Eye (tissue), 1 donor: ENCODE results near the gene MAP4K2.

Source experiments
- DNase-seq: peaks from one replicate; pipeline ENCODE4 v3.0.0-alpha.2; 2015

MAP4K2 gene

GRCh38 chr11:64753380-64754123, 49.5 kb downstream of the MAP4K2 start:
- no peak for DNase-seq

GRCh38 chr11:64753019-64753379, 50.0 kb downstream of the MAP4K2 start:
- no peak for DNase-seq

GRCh38 chr11:64752175-64752970, 50.6 kb downstream of the MAP4K2 start:
- peak; percentile 35 for DNase-seq

- DNase-seq: no peak
These were observed 51.4 kb downstream of the MAP4K2 start for GRCh38 chr11:64751580-64751979.

DNA sequence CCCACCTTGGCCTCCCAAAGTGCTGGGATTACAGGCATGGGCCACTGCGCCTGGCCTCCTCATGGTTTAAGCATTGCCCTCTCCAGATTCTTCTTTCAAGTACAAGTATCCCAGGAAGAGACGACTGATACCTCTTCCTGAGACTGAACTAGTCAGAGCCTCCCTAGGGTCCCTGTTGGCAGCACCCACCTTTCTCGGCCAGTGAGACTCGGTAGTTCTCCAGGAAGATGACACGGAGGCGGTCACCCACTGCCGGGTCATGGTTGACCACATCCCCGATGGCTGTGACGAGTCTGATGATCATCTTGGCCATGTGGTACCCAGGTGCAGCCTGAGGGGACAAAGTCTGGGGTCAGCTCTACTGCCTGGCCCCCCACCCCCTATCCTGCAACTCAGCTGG, 51.9 kb downstream of the MAP4K2 start:
- DNase-seq: no peak

- no peak for DNase-seq
These were observed 52.5 kb downstream of the MAP4K2 start for GRCh38 chr11:64750361-64751054.

DNA sequence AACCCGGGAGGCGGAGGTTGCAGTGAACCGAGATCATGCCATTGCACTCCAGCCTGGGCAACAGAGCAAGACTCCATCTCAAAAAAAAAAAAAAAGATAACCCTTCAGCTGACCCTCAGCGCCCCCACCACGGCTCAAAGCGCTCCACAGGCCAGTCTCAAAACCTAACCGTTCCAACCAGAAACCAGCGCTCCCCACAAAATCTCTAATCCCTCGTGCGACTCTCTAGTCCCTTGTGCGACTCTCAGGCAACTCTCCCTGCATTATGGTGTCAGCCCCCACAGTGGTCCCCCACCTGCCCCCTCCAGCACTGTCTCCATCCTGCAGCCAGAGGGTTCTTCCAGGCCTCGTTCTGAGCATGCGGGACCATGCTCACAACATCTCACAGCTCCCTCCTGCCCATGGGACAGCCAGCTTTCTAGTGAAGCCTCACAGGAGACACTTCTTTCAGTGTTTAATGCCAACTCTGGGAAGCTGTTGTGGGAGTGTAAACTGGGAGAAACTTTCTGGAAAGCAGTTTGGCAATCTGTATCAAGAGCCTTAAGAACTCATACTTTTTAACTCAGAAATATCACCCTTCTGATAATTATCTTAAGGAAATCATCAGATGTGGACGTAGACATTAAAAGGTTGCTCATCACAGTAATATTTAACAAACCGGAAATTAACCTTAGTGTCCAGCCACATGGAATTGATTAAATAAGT, 54.9 kb downstream of the MAP4K2 start:
- DNase-seq: peak; percentile 48

GRCh38 chr11:64746486-64746885, 56.5 kb downstream of the MAP4K2 start:
- no peak for DNase-seq

GRCh38 chr11:64745521-64746328, 57.3 kb downstream of the MAP4K2 start:
- DNase-seq: peak; percentile 85

GRCh38 chr11:64745189-64745520, 57.9 kb downstream of the MAP4K2 start:
- peak; percentile 72 for DNase-seq

DNA sequence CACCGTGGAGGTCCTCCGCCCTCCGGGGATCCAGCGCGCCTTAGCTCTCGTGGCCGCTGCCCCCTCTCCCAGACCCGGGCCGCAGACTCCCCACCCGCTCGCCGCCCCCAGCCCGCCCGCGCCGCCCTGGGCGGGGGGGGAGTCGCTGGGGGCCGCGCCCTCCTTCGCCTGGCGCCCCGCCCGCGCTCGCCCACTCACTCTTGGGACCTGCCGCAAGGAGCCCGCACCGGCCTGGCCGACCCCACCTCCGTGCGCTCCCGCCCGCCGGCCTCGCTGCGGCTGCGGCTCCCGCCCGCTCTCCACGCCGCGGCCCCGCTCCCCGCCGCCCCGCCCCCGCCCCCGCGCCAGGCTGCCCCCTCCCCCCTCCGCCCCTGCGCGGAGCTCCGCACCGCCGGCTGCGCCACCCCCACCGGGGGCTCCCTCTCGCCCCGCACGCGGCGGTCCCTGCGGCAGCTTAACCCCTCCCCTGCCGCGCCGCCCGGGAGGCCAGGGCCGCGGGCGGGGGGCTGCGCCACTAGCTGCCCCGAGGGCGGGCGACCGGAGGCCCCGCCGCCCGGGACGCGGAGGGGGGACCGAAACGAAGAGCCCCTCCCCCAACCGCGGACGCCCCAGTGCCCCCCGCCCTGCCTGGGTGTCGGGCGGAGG, 58.3 kb downstream of the MAP4K2 start:
- peak; percentile 29 for DNase-seq

GRCh38 chr11:64743591-64744543, 59.1 kb downstream of the MAP4K2 start, which contains the start of gene RASGRP2:
Gene RASGRP2, minus strand, starts transcription at chr11:64744142. Its CDS starts 1,276 bp downstream, at chr11:64742866.
- peak; percentile 63 for DNase-seq

DNA sequence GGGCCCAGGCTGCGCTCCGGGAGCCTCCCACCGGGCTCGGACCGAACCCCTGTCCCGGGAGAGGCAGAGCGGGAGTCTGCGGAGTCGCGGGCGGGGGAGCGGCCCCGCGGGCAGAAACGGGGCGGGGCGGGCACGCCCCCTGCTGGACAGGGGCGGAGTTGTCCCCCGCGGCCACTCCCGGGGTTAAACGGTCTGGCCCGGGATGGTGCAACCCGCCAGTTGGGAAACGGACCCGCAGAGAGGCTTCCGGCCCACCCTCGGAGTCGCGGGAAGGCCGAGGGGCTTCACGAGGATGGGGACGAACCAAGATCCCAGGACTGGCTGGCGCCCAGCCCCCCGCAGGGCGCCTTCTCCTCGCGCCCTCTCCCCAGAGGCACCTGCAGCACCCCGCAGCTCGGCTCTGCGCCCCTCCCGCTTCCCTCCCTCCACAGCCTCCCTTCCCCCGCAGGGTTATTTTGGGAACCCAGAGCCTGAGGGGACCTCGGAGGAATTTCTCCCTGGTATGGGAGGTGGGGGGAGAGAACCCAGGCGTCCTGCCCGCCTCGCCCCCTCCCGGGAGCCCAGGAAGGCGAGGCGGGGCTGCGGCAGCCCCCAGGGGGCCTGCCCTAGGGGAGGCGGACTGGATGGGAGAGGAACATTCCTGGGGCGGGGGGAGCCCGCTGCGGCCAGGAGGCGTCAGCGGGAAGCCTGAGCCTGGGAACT, 60.0 kb downstream of the MAP4K2 start:
- peak; percentile 67 for DNase-seq

- peak; percentile 55 for DNase-seq
These were observed 60.7 kb downstream of the MAP4K2 start for GRCh38 chr11:64742087-64742888.

- peak; percentile 28 for DNase-seq
These were observed 61.5 kb downstream of the MAP4K2 start for GRCh38 chr11:64741375-64742086.

- DNase-seq: no peak
These were observed 63.1 kb downstream of the MAP4K2 start for GRCh38 chr11:64739871-64740270.

- no peak for DNase-seq
These were observed 66.4 kb downstream of the MAP4K2 start for GRCh38 chr11:64736654-64737053.

- no peak for DNase-seq
These were observed 67.2 kb downstream of the MAP4K2 start for GRCh38 chr11:64735725-64736259.
